HepG2 (cell line): ENCODE data around the gene RELL2. TPM values are rescaled to one million over a fixed set of nuclear protein-coding genes. Genes with fewer than 3 reads are reported as not detected.

Experiments
- CSRNP1 ChIP-seq: sonication (generic); formaldehyde crosslinking; IDR thresholded peaks from 2 replicates; pipeline ENCODE4 v1.8.1; 2023; ENCODE audit warnings: mild to moderate bottlenecking, missing genetic modification reagents
- GATAD2A ChIP-seq: IDR thresholded peaks from 2 replicates; pipeline ENCODE4 v1.6.1; 2016
- PHF8 ChIP-seq: sonication (generic); formaldehyde crosslinking; IDR thresholded peaks from 2 replicates; pipeline ENCODE4 v1.5.0; 2020; ENCODE audit warnings: missing genetic modification reagents
- POGK ChIP-seq: sonication (generic); formaldehyde crosslinking; conservative IDR thresholded peaks from 2 replicates; pipeline ENCODE4 v1.8.0; 2022; ENCODE audit warnings: mild to moderate bottlenecking, moderate library complexity, missing genetic modification reagents
- RXRA ChIP-seq: sonication (generic); formaldehyde crosslinking; IDR thresholded peaks from 2 replicates; pipeline ENCODE4 v1.5.1; 2020; ENCODE audit warnings: missing genetic modification reagents
- WIZ ChIP-seq: sonication (generic); formaldehyde crosslinking; IDR thresholded peaks from 2 replicates; pipeline ENCODE4 v1.5.1; 2020; ENCODE audit warnings: mild to moderate bottlenecking, missing genetic modification reagents
- ZGPAT ChIP-seq: IDR thresholded peaks from 2 replicates; pipeline ENCODE4 v1.6.1; 2016; ENCODE audit warnings: mild to moderate bottlenecking
- ZNF224 ChIP-seq: sonication (generic); formaldehyde crosslinking; IDR thresholded peaks from 2 replicates; pipeline ENCODE4 v1.5.0; 2020; ENCODE audit warnings: mild to moderate bottlenecking, missing genetic modification reagents
- ZNF367 ChIP-seq: sonication (generic); formaldehyde crosslinking; IDR thresholded peaks from 2 replicates; pipeline ENCODE4 v1.4.0; 2020; ENCODE audit warnings: missing genetic modification reagents, borderline replicate concordance
- ZNF563 ChIP-seq: sonication (generic); formaldehyde crosslinking; IDR thresholded peaks from 2 replicates; pipeline ENCODE4 v1.8.0; 2022; ENCODE audit warnings: mild to moderate bottlenecking, moderate library complexity, missing genetic modification reagents
- ZNF574 ChIP-seq: sonication (generic); formaldehyde crosslinking; IDR thresholded peaks from 2 replicates; pipeline ENCODE4 v1.4.0; 2020; ENCODE audit warnings: missing genetic modification reagents
- ZNF672 ChIP-seq: sonication (generic); formaldehyde crosslinking; IDR thresholded peaks from 2 replicates; pipeline ENCODE4 v1.8.1; 2022; ENCODE audit warnings: missing genetic modification reagents
- ZNF704 ChIP-seq: sonication (generic); formaldehyde crosslinking; IDR thresholded peaks from 2 replicates; pipeline ENCODE4 v1.8.1; 2023; ENCODE audit warnings: mild to moderate bottlenecking, inconsistent platforms, moderate library complexity, missing genetic modification reagents, borderline replicate concordance
- ZNF772 ChIP-seq: sonication (generic); formaldehyde crosslinking; IDR thresholded peaks from 2 replicates; pipeline ENCODE4 v1.5.0; 2020; ENCODE audit warnings: mild to moderate bottlenecking, missing genetic modification reagents
- ZNF883 ChIP-seq: sonication (generic); formaldehyde crosslinking; IDR thresholded peaks from 2 replicates; pipeline ENCODE4 v1.5.1; 2020; ENCODE audit warnings: mild to moderate bottlenecking, missing genetic modification reagents; ENCODE audit errors: not compliant biosample characterization
- polyA plus RNA-seq, 8 experiments: library from polyadenylated mRNA; depleted of rRNA in 3 of 8; stranded (reverse) in 7 of 8; unstranded in 1 of 8; fragments of >200 nt; fragmentation: Illumina TruSeq in 4 of 8; extraction: Trizol in 4 of 8; gene quantifications; 2 replicates each; pipeline versions ENCODE4 v1.2.1 to v1.2.3, GENCODE V29; 2011 to 2016; ENCODE audit warnings: low read depth in 4 of 8, missing spikeins in 1 of 8, mixed read lengths in 1 of 8; ENCODE audit not compliant: insufficient read depth in 1 of 8
- total RNA-seq, 5 experiments: library from RNA; depleted of rRNA; stranded (reverse); fragments of >200 nt; fragmentation: Illumina TruSeq; extraction: Trizol; gene quantifications; 2 replicates each; pipeline ENCODE4 v1.2.3, GENCODE V29; 2016; ENCODE audit warnings: low read depth in 1 of 5

RELL2 gene
- total and polyA plus RNA-seq, 2 of the 13 experiments (the other 11 are each of a cell fraction or from before 2014, with no cell fraction given) = 6.4 to 8.3 TPM

GRCh38 chr5:141637123-141637766 is 448 bp downstream of the RELL2 start (continued):
- TF ChIP-seq ZNF563 (no peak; the same call in 1 of the 2 replicates), ZGPAT (CRISPR knock-in tag) (peak; percentile 39; the same call in 1 of the 2 replicates), PHF8 (peak; percentile 78), WIZ (0 out of 2 replicates have a peak, but pooled peaks have one; percentile 4), GATAD2A (CRISPR knock-in tag) (0 out of 2 replicates have a peak, but pooled peaks have one; percentile 15), ZNF574 (CRISPR knock-in tag) (peak; percentile 23; the same call in 1 of the 2 replicates), ZNF704 (CRISPR knock-in tag) (peak; percentile 78; the same call in 1 of the 2 replicates), ZNF367 (no peak), ZNF772 (CRISPR knock-in tag) (peak; percentile 44; the same call in 1 of the 2 replicates), ZNF224 (CRISPR knock-in tag) (0 out of 2 replicates have a peak, but pooled peaks have one; percentile 26), ZNF883 (no peak), ZNF672 (CRISPR knock-in tag) (0 out of 2 replicates have a peak, but pooled peaks have one; percentile 55), CSRNP1 (CRISPR knock-in tag) (no peak), RXRA (CRISPR knock-in tag) (no peak; the same call in 1 of the 2 replicates), POGK (CRISPR knock-in tag) (no peak; the same call in 1 of the 2 replicates)
- TF ChIP-seq, all 625 proteins: peak for 115
